GM18499 (cell line): ENCODE data around the gene LNX2.
"Not testable (repeated sequence)": the region's sequence is repeated elsewhere in the genome, so short reads cannot be mapped to it uniquely, and the experiment has no call there.

Experiments used
- ATAC-seq: cut with Tn5 transposase; IDR thresholded peaks from one replicate; pipeline ENCODE4 v1.9.1; 2021; ENCODE audit warnings: moderate number of reproducible peaks; ENCODE audit not compliant: insufficient read depth, unreplicated experiment

The LNX2 gene

GRCh38 chr13:27638001-27638400 is 17.7 kb upstream of the LNX2 start:
- ATAC-seq = no peak

- ATAC-seq = no peak
These were observed 16.9 kb upstream of the LNX2 start for GRCh38 chr13:27637289-27637626.

GRCh38 chr13:27636589-27637288 is 16.4 kb upstream of the LNX2 start:
- ATAC-seq = no peak

DNA sequence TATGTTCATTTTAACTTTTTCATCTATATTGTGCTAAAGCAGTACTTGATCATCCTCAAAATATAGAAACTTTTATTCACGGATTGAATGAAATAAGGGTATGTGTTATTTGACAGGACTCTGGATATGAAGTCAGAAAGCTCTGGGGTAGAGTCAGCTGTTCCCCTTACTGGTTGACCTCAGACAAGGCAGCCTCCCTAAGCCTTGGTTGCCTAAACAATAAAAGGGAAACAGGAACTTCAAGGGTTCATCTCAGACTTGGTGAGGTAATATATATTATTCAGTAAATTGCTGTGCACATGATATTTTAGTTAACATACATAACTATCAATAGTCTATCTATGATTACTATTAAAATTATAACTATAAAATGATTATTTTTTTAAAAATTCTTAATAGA is 14.9 kb upstream of the LNX2 start:
- no peak for ATAC-seq

GRCh38 chr13:27634791-27635190 is 14.5 kb upstream of the LNX2 start:
- ATAC-seq = no peak

DNA sequence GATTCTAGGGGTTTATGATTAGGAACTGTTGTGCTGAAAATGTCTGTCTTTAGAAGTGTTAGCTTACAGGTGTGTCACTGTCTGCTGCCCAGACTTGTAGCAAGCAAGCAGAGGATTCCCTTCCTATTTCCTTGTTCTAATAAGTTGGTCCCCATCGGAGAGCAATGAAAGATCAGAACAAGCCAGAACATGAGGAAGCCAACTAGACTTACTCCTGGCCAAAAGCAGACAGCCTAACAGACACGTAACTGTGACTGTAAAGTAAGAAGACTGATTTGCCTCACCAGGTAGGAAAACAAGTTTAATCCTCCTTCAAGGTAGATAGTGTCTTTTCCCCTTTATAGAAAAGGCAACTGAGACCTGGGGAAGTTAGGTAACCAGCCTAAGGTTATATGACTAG is 13.9 kb upstream of the LNX2 start:
- ATAC-seq = no peak

DNA sequence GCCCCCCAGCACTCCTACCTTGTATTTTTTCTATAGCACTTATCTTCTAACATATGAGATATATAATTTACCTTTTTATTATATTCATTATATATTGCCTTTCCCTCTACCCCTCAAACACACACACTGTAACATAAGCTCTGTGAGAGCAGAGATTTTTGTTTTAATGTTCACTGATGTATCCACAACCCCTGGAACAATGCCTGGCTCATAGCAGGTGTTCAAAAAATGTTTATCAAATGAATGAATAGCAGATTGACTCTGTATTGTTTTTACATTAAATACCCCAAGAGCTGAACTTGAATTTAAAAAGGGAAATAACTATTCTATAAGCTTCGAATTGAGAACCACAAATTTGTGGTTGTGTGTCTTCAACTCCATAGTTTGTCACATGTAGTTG is 12.3 kb upstream of the LNX2 start:
- no peak for ATAC-seq

- no peak for ATAC-seq
These were observed 11.9 kb upstream of the LNX2 start for GRCh38 chr13:27632214-27632613.

DNA sequence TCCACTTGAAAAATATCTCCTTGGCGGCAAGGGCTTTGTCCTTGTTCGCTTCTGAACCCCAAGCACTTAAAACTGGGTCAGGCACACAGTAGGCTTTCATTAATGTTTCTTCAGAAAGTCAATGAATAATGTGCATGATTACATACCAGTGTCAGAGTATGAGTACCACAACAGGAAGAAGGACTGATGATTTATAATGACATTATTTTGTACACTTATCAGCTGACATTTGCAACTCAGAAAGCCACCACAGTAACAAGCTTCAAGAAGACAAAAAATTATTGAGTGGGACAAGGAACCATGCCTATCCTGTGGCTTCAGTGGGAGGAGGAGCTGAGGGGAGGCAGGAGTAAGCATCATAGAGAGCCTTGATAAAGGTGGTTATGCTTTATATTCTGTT is 11.3 kb upstream of the LNX2 start:
- ATAC-seq = no peak

- ATAC-seq = no peak
These were observed 10.8 kb upstream of the LNX2 start for GRCh38 chr13:27631156-27631555.

DNA sequence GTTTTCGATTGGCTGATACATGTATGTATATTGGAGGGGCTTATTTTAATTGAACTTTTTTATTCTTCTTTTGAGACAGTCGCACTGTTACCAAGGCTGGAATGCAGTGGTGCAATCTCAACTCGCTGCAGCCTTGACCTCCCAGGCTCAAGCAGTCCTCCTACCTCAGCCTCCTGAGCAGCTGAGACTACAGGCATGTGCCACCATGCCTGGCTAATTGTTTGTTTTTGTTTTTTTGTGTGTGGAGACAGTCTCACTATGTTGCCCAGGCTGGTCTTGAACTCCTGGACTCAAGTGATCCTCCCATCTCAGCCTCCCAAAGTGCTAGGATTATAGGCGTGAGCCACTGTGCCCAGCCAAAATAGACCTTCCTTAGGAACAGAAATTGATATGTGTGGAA is 8.4 kb upstream of the LNX2 start:
- ATAC-seq = not testable (repeated sequence)

GRCh38 chr13:27628081-27628480 is 7.8 kb upstream of the LNX2 start:
- ATAC-seq = no peak

- no peak for ATAC-seq
These were observed 7.1 kb upstream of the LNX2 start for GRCh38 chr13:27627380-27627779.

- no peak for ATAC-seq
These were observed 5.5 kb upstream of the LNX2 start for GRCh38 chr13:27625839-27626238.

- ATAC-seq = no peak
These were observed 3.7 kb upstream of the LNX2 start for GRCh38 chr13:27624071-27624470.

DNA sequence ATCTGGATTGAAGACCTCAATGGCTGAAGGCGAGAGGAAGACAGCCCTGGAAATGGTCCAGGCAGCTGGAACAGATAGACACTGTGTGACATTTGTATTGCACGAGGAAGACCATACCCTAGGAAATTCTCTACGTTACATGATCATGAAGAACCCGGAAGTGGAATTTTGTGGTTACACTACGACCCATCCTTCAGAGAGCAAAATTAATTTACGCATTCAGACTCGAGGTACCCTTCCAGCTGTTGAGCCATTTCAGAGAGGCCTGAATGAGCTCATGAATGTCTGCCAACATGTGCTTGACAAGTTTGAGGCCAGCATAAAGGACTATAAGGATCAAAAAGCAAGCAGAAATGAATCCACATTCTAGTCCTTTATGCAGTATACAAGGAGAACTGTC is 2.6 kb upstream of the LNX2 start:
- no peak for ATAC-seq

DNA sequence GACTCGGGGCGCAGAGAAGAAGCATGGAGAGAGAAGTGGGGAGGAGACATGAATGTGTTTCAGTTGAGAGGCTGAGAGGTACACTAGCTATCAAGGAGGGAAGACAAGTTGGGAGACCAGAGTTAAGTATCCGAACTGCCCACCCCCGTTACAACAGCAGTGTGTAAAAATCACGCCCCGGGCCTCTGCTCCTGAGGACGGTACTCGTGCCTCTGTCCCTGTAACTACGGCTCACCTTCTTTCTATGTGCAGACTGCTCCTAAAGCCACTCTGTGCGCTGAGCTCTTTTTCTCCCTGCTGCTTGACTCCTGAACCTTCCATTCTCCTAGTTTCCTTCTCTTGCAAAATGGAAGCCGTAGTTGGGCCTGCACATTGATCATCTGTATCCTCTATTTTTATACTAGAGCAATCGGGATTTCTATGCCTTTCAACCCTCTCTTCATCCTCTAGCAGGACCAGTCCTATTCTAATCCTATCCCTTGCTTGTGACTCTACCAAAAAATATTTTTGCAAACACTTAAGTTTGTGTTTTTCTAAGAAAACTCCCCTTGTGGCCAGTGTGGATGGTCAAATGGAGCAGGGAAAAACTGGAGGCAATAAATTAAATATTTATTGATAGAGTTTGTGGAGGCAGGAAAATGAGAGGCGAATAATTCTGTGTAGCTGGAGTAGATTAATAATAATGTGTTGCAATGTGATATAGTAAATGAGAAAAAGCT is 1.9 kb upstream of the LNX2 start:
- ATAC-seq = no peak

- ATAC-seq = peak; percentile 28
These were observed 1.2 kb upstream of the LNX2 start, which contains the start of gene POLR1D for GRCh38 chr13:27621366-27622101. POLR1D (plus strand) TSS chr13:27621892; CDS start chr13:27621984, 92 bp downstream.

GRCh38 chr13:27621116-27621365 is 712 bp upstream of the LNX2 start:
- ATAC-seq = no peak

GRCh38 chr13:27619728-27620376 is 477 bp downstream of the LNX2 start:
- ATAC-seq = peak; percentile 4

DNA sequence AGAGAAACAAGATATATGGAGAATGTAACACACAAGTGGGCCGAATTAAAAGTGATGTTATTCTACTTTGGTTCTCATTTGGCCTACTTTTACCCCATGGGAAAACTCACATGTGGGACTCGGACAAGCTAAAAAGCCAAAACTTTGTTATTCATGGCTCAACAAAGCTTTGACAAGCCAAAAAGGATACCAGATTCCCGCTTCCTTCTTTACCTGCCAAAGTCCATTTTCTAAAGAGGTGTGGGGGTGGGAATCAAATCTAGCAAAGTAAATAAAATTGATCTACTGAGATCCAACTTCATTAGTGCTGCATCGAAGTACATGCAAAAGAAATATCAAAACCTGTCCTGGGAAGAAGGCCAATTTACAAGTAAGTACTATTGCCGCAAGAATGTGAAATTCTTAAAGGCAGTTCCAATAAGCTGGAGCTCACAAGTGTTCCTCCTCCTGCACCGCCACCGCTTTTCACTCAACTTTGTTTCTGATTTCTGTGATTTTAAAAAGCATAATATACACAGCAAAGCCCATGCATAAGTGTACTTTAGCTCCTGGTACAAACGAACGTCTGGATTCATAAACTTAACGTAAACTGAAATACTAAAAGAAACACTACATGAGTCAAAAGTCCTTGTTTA is 1.1 kb downstream of the LNX2 start:
- ATAC-seq = no peak
